Activated CD8-positive, alpha-beta memory T cell treated with anti-CD3 and anti-CD28 coated beads, Interleukin-2, amount 10 ng/mL, durations not matched to agents 7 days and 5 days (primary cell): ENCODE results near the gene SUCO. TPM values are rescaled to one million over a fixed set of nuclear protein-coding genes. Genes with fewer than 3 reads are reported as not detected.

ENCODE experiments used
- ATAC-seq: fragments of 150-1000 bp; cut with Tn5 transposase; one replicate; pipeline ENCODE4 v1.10.0; 2021; ENCODE audit warnings: moderate library complexity
- CTCF ChIA-PET: fragments of 350-600 bp; sonication (Branson Sonifier 250); formaldehyde crosslinking; loops from one replicate; lab custom pipeline; 2021; ENCODE audit warnings: antibody characterized with exemption; lab: Charles Lee
- DNase-seq: peaks from one replicate; pipeline ENCODE4 v3.0.0-alpha.2; 2020
- H3K27ac Mint-ChIP-seq: one replicate; pipeline ENCODE4 v1.8.0; 2021; ENCODE audit warnings: mild to moderate bottlenecking, mixed read lengths
- H3K27me3 Mint-ChIP-seq: one replicate; pipeline ENCODE4 v1.8.0; 2021; ENCODE audit warnings: mixed read lengths
- H3K36me3 Mint-ChIP-seq: one replicate; pipeline ENCODE4 v1.8.0; 2021; ENCODE audit warnings: mild to moderate bottlenecking, mixed read lengths
- H3K4me1 Mint-ChIP-seq: one replicate; pipeline ENCODE4 v1.8.0; 2021; ENCODE audit warnings: mixed read lengths
- H3K4me3 Mint-ChIP-seq: one replicate; pipeline ENCODE4 v1.8.0; 2021; ENCODE audit warnings: mild to moderate bottlenecking, moderate library complexity, mixed read lengths
- H3K9me3 Mint-ChIP-seq: one replicate; pipeline ENCODE4 v1.8.0; 2022; ENCODE audit warnings: low read depth, mixed read lengths
- total RNA-seq, 2 experiments: library from RNA; stranded (reverse); gene quantifications; one replicate each; pipeline ENCODE4 v1.2.3, GENCODE V29; 2021

Gene SUCO
- total RNA-seq, 2 experiments from 2014 or later: 28.9 to 32.8 TPM

DNA sequence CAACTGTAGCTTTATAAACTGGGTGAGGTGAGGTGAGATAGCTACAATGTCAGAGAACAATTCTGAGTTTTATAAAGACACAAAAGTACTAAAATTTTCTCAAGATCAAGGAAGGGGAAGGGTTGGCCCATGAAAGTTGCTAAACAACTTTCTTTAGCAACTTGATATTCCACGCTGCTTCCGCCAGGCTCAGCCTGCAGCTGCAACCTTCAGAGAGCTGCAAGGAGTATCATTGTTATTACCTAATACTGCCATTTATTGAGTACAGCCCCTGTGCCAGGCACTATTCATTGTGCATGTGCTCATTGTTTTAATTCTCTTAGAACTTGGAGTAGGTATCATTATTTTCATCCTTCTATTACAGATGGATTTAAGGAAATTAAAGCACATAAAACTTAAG, 34.1 kb upstream of the SUCO start:
- Mint-ChIP-seq H3K4me1 (no peaks in the 10 kb centered on the region), H3K36me3 (no peaks in the 10 kb centered on the region), H3K9me3 (no peaks in the 10 kb centered on the region), H3K27ac (no peak overlapping the region), H3K4me3 (no peak overlapping the region), H3K27me3 (peaks cover 11% of the 10 kb centered on the region)
- DNase-seq (no peak), ATAC-seq (no peak)
- CTCF ChIA-PET: interaction anchor here (1.3 kb wide), 1 partner anchor 14 kb away, joined by 3 read pairs; no protein-coding TSS in a partner anchor

DNA sequence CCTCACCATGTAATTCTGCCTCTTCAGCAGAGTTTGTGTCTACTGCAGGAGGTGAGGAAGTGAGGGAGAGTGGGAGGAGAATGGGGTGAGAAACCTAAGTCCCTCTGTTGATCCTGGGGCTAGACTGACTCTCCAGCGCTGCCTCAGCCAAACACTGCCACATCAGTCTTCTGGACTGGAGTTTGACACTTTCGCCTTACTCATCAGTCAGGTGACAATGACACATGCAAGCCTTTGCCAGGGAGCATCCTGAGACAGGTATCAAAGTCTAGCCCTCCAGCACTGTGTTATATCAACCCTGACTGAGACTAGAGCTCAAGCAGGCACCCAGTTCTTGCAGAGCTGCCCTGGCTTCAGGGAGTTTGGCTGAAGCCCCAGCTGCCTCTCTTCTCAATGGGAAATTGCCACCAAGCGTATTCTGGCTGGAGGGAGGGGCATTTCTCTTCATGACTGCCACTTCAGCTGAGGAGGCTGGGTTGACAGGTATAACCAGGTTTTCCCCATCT, 33.3 kb upstream of the SUCO start:
- DNase-seq (no peak), ATAC-seq (no peak)
- no peaks in the 10 kb centered on the region for H3K36me3 Mint-ChIP-seq
- H3K27me3 Mint-ChIP-seq: peaks cover 11% of the 10 kb centered on the region
- CTCF ChIA-PET: no interaction called here
- H3K4me1 Mint-ChIP-seq: no peaks in the 10 kb centered on the region
- no peak overlapping the region for H3K4me3 Mint-ChIP-seq
- H3K27ac Mint-ChIP-seq: no peak overlapping the region
- H3K9me3 Mint-ChIP-seq: no peaks in the 10 kb centered on the region

DNA sequence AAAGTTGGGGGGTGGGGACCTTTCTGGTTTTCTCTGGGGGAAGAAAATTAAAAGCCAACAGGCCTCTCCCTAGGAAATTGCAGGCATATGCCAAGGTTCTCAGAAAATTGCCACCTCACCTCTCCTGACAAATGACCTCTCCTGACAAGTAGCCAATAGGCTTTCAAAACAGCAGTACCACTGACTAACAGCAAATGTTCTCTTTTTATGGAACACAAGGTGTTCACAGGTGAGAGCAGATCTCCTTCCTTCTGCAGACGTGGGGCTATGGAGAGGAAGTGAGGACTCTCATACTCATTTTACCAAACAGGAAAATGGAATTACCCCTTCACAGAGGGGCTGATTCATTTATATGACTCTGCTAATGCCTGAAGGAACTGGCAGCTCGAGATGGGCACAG, 32.7 kb upstream of the SUCO start:
- no peaks in the 10 kb centered on the region for H3K36me3 Mint-ChIP-seq
- peaks cover 13% of the 10 kb centered on the region for H3K27me3 Mint-ChIP-seq
- no peaks in the 10 kb centered on the region for H3K4me1 Mint-ChIP-seq
- ATAC-seq: no peak
- no peak overlapping the region for H3K27ac Mint-ChIP-seq
- CTCF ChIA-PET: no interaction called here
- no peak overlapping the region for H3K4me3 Mint-ChIP-seq
- no peak for DNase-seq
- no peaks in the 10 kb centered on the region for H3K9me3 Mint-ChIP-seq

DNA sequence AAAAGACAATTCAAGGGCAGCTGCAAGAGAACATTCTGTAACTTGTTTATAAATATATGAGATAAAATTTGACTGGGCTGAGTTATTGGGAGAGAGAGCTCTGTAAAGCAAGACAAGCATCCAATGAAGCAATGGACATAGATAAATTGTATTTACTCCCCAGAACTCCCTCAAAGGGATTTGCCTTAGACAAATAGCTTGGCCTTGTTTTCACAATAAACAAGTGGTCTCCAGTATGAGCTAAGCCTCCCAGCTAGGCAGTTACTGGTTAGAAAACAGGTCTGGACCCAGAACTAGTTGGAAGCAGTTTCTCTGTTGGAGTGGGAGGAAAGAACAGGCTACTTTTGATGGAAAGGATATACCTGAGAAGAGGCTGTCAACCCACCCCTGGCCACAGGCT, 25.2 kb upstream of the SUCO start:
- no peaks in the 10 kb centered on the region for H3K4me1 Mint-ChIP-seq
- CTCF ChIA-PET: interaction anchor here (0.8 kb wide), 1 partner anchor 212 kb away, joined by 3 read pairs; no protein-coding TSS in a partner anchor
- no peak for ATAC-seq
- H3K27me3 Mint-ChIP-seq: peaks cover 18% of the 10 kb centered on the region
- no peak overlapping the region for H3K27ac Mint-ChIP-seq
- no peak for DNase-seq
- no peak overlapping the region for H3K4me3 Mint-ChIP-seq
- no peaks in the 10 kb centered on the region for H3K36me3 Mint-ChIP-seq
- no peaks in the 10 kb centered on the region for H3K9me3 Mint-ChIP-seq

DNA sequence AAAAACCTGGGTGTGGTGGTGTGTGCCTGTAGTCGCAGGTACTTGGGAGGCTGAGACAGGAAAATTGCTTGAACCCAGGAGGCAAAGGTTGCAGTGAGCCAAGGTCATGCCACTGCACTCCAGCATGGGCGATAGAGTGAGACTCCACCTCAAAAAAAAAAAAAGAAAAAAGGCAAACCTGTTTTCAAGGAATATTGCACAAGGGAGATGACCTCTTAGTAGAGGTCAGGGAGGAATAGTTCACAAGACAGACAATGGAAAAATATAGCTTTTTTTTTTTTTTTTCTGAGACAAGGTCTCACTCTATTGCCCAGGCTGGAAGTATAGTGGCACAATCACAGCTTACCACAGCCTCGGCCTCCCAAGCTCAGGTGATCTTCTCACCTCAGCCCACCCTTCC, 22.5 kb upstream of the SUCO start:
- DNase-seq (no peak), ATAC-seq (no peak)
- H3K27me3 Mint-ChIP-seq: peaks cover 13% of the 10 kb centered on the region
- CTCF ChIA-PET: interaction anchor here (0.7 kb wide), 2 partner anchors 82 to 277 kb away, joined by 3 read pairs; no protein-coding TSS in a partner anchor
- no peak overlapping the region for H3K4me3 Mint-ChIP-seq
- no peaks in the 10 kb centered on the region for H3K9me3 Mint-ChIP-seq
- no peaks in the 10 kb centered on the region for H3K36me3 Mint-ChIP-seq
- no peaks in the 10 kb centered on the region for H3K4me1 Mint-ChIP-seq
- H3K27ac Mint-ChIP-seq: no peak overlapping the region

DNA sequence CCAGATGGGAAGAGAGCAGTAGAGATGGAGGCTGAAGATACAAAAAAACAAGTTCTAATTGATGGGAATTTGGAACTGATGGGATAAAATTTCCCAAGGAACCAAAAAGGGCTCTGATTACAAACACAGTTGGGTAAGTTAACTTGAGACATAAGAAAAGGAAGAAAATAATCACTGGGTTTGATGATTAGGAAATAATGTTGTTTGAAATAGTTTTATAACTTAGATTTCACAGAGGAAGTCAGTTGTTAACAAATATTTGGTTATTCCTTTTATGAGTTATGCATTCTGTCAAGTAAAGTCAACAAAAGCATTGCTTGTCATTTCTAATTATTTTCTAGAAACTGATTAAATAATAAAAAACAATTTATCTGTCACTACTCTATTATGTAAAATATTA, 20.4 kb upstream of the SUCO start:
- DNase-seq (no peak), ATAC-seq (no peak)
- Mint-ChIP-seq H3K9me3 (no peaks in the 10 kb centered on the region), H3K36me3 (no peaks in the 10 kb centered on the region), H3K4me3 (no peak overlapping the region), H3K4me1 (no peaks in the 10 kb centered on the region), H3K27me3 (peaks cover 13% of the 10 kb centered on the region), H3K27ac (no peak overlapping the region)
- CTCF ChIA-PET: no interaction called here

DNA sequence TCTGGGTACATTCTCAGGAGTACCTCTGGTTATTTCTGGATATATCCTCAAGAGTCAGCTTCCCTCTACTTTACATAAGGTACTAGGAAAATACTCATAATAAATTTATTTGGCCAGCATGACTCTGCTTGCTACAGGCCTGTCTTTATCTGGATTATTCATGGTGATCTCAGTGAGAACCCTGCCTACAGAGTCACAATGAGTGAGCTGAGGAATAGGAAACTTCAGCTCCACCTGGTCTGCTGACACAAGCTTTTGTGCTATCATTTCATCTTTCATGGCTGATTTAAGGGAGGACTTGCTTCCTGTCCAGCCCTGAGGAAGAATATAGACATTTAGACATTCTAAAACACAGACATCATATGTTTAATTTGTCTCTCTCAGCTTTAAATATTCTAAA, 19.5 kb upstream of the SUCO start:
- ATAC-seq (no peak), DNase-seq (no peak)
- Mint-ChIP-seq H3K9me3 (no peaks in the 10 kb centered on the region), H3K27ac (no peak overlapping the region), H3K4me3 (no peak overlapping the region), H3K36me3 (no peaks in the 10 kb centered on the region), H3K4me1 (no peaks in the 10 kb centered on the region), H3K27me3 (peaks cover 13% of the 10 kb centered on the region)
- CTCF ChIA-PET: no interaction called here

DNA sequence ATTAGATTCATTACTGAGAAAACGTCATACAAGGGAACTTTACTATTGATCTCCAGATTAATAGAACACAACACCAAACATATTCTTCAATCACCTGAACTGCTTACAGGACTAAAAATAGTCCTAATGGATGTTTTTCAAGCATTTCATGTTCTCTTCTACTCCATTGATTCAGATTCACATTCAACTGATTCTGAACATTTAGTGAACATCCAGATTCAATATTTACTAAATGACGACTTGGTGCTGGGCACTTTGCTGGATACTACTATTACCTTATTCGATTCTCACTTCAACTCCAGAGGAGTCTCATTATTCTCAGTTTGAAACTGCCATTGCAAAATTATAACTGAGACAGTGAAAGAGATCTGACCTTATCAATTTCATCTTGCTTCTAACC, 18.8 kb upstream of the SUCO start:
- H3K27ac Mint-ChIP-seq: no peak overlapping the region
- ATAC-seq (no peak), DNase-seq (no peak)
- peaks cover 13% of the 10 kb centered on the region for H3K27me3 Mint-ChIP-seq
- H3K4me3 Mint-ChIP-seq: no peak overlapping the region
- no peaks in the 10 kb centered on the region for H3K9me3 Mint-ChIP-seq
- H3K4me1 Mint-ChIP-seq: no peaks in the 10 kb centered on the region
- CTCF ChIA-PET: no interaction called here
- no peaks in the 10 kb centered on the region for H3K36me3 Mint-ChIP-seq

DNA sequence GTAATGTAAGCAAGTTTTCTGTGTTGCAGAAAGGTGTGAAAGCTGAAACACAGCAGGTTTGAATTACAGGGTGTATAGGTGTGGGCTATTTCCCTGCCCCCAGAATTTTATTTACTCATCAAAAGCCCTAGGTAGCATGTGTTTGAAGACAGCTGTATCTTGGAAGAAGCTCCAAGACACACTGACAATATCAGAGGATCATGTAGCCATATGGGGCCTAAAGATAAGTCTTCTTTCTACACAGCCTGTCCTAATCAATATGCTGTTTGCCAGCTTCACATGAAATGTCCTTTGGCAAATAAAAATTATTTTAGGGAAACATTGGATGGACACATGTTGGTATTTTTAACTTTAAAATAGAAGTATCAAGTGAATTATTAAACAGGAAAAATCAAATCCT, 17.5 kb upstream of the SUCO start:
- peaks cover 13% of the 10 kb centered on the region for H3K27me3 Mint-ChIP-seq
- H3K36me3 Mint-ChIP-seq: no peaks in the 10 kb centered on the region
- ATAC-seq (no peak), DNase-seq (no peak)
- H3K4me3 Mint-ChIP-seq: no peak overlapping the region
- CTCF ChIA-PET: no interaction called here
- H3K4me1 Mint-ChIP-seq: no peaks in the 10 kb centered on the region
- no peaks in the 10 kb centered on the region for H3K9me3 Mint-ChIP-seq
- H3K27ac Mint-ChIP-seq: no peak overlapping the region

DNA sequence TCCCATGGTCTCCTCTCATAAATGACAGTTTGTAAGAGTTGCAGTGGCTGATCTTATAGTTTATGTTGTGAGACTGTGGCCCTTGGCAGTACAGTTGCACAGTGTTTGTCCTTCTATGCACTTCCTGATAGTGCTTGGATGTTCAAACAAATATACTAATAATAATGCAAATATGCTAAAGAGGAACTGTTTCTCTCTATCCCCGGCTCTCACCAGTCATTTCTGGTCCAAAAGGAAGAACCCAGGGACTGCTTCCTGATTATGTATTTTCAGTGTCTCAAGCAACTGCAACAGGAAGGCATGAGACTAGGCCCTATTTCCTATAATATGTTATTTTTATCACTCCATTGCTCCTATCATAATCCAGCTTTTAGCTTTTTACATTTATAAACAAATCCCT, 17.0 kb upstream of the SUCO start:
- CTCF ChIA-PET: no interaction called here
- no peak for DNase-seq
- Mint-ChIP-seq H3K4me3 (no peak overlapping the region), H3K4me1 (no peaks in the 10 kb centered on the region), H3K27ac (no peak overlapping the region), H3K27me3 (peaks cover 14% of the 10 kb centered on the region), H3K36me3 (no peaks in the 10 kb centered on the region), H3K9me3 (no peaks in the 10 kb centered on the region)
- no peak for ATAC-seq

DNA sequence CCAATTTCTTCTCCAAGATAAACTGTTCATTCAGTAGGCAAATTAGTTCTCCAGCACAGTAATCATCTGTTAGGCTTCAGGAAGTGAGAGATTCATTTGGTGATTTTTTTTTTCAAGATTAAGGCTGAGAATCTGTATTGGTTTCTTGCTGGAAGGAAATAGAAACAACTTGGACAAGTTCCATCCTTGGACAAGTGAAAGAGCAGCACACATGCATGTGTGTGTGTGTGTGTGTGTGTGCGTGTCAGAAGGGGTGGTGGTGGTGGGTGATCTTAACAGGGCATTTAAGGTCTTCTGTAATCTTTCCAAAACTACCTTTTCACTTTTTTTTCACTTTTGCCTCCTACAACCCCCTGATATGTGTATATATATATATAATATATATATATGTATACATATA, 15.9 kb upstream of the SUCO start:
- ATAC-seq (no peak), DNase-seq (no peak)
- Mint-ChIP-seq H3K4me1 (no peaks in the 10 kb centered on the region), H3K36me3 (no peaks in the 10 kb centered on the region), H3K27ac (no peak overlapping the region), H3K4me3 (no peak overlapping the region), H3K9me3 (no peaks in the 10 kb centered on the region), H3K27me3 (peaks cover 10% of the 10 kb centered on the region)
- CTCF ChIA-PET: no interaction called here

DNA sequence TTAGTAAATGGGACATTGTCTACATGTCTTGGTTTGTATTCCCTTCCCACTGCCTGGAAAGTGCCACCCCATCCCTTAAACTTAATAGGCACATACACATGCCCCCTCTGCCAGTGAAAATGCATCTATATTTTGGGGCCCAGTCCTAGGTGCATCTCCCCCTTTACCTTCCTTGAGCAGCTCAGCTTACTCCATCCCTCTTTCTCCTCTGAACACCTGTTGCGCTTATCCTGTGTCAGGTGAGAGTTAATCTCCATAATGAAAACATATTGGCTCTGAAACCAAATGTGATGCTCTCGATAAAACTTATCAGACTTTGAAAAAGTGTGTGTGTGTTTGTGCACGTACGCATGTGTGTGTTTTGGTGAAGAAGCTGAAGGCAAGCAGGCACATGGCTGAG, 15.4 kb upstream of the SUCO start:
- CTCF ChIA-PET: no interaction called here
- H3K4me3 Mint-ChIP-seq: no peak overlapping the region
- H3K4me1 Mint-ChIP-seq: no peaks in the 10 kb centered on the region
- H3K27ac Mint-ChIP-seq: no peak overlapping the region
- no peaks in the 10 kb centered on the region for H3K9me3 Mint-ChIP-seq
- ATAC-seq (no peak), DNase-seq (no peak)
- peaks cover 8% of the 10 kb centered on the region for H3K27me3 Mint-ChIP-seq
- H3K36me3 Mint-ChIP-seq: no peaks in the 10 kb centered on the region

DNA sequence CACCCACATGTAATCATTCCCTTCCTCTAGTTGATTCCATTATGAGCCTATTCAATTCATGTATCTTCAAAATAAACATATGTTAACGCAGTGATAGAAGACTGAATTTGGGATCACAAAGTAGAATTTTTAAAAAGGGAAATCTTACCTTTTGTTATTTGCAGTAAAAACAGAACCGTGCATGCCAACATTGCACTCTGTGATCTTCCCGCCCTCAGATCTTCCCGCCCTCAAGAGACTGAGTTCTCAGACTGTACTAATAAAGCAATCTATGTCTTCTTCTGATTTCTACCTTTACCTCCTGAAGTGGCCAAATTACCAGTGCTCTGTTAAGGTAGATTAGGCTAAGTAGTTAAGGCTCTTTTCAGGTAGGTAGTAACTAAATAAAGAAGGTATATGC, 3.6 kb upstream of the SUCO start:
- CTCF ChIA-PET: no interaction called here
- no peak for ATAC-seq
- H3K4me1 Mint-ChIP-seq: peaks cover 17% of the 10 kb centered on the region

DNA sequence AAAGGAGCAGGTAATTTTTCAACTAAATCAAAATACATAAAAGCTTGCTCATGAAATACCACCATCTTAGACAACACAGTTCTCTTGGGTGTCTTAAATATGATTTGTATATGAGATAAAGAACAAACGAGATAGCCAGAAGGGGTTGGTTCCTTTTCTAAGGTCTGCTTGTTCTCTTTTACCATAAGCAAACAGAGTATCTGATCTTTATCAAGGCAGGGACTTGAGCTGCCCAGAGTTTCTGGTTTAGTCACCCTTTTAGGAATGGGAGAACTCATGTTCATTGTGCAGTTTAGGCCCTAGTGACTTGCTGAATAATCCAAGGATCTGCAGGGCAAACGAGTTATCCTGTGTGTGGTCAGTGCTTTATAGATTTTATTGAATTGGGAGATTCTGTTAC, 3.0 kb upstream of the SUCO start:
- Mint-ChIP-seq H3K4me1 (peaks cover 24% of the 10 kb centered on the region), H3K27me3 (peaks cover 16% of the 10 kb centered on the region), H3K4me3 (no peak overlapping the region)

More for the DNA sequence above, 3.6 kb upstream of the SUCO start:
- DNase-seq: no peak
- Mint-ChIP-seq H3K9me3 (no peaks in the 10 kb centered on the region), H3K36me3 (peaks cover 3% of the 10 kb centered on the region), H3K27ac (no peak overlapping the region), H3K4me3 (no peak overlapping the region), H3K27me3 (peaks cover 16% of the 10 kb centered on the region)

More for the DNA sequence above, 3.0 kb upstream of the SUCO start:
- no peak overlapping the region for H3K27ac Mint-ChIP-seq
- DNase-seq: no peak
- H3K36me3 Mint-ChIP-seq: peaks cover 3% of the 10 kb centered on the region
- CTCF ChIA-PET: no interaction called here
- no peaks in the 10 kb centered on the region for H3K9me3 Mint-ChIP-seq
- no peak for ATAC-seq
